ENCODE measurements around the gene ACVRL1. TPM values are rescaled to one million over a fixed set of nuclear protein-coding genes. Genes with fewer than 3 reads are reported as not detected.

The ACVRL1 gene
- polyA plus RNA-seq, 1 donor (not counting 4 experiments of a cell fraction or from before 2014, with no cell fraction given) = not detected

DNA sequence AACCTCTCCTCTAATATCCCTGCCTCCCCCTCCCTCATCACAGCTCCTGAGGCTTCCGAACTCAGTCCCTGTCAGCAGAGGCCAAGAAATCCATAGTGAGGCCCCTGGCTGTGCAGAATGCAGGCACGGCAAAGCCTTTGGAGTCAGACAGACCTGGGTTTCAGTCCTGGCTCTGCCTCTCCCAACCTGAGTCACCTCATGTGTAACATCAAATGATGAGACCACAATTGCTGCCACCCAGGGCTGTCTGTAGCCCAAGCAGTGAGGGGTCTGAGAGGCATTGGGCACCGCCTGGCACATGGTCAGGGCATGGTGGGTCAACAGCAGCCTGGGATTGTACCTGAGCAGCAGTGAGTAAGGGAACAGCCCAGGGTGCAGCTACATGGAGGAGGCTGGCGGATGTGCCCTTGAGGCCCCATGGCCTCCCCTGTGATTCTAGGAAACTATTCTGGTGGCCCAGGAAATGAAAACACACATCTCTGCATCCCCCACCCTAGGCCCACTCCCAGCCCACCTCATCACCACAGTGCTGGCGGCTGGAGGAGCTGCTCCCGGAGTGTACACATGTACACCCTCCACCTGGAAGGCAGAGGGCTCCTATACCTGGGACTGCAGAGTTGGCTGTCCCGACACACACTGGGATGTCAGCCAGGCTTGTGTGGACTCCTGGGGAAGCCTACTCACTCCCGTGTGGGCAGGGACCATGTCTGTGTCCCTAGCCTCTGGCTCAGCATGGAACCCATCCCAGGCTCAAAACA, 11.7 kb upstream of the ACVRL1 start:
- DNase-seq (ENCODE audit: low read depth, low spot score) = no peak
- FAIRE-seq = no peak
- no peak for TF ChIP-seq EZH2 (IDR thresholded peaks at IDR 0.05; ENCODE audit: low read length)
- TF ChIP-seq, protein P1, sequence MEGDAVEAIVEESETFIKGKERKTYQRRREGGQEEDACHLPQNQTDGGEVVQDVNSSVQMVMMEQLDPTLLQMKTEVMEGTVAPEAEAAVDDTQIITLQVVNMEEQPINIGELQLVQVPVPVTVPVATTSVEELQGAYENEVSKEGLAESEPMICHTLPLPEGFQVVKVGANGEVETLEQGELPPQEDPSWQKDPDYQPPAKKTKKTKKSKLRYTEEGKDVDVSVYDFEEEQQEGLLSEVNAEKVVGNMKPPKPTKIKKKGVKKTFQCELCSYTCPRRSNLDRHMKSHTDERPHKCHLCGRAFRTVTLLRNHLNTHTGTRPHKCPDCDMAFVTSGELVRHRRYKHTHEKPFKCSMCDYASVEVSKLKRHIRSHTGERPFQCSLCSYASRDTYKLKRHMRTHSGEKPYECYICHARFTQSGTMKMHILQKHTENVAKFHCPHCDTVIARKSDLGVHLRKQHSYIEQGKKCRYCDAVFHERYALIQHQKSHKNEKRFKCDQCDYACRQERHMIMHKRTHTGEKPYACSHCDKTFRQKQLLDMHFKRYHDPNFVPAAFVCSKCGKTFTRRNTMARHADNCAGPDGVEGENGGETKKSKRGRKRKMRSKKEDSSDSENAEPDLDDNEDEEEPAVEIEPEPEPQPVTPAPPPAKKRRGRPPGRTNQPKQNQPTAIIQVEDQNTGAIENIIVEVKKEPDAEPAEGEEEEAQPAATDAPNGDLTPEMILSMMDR (optimal IDR thresholded peaks at IDR 0.05 in 1 of 3, IDR thresholded peaks at IDR 0.05 in 1 of 3, conservative IDR thresholded peaks at IDR 0.05 in 1 of 3; ENCODE audit: extremely low read depth in 1 of 3, insufficient read depth in 2 of 3, low read length in 3 of 3) = no peak
- peaks cover 3% of the 10 kb centered on the region for H3K27me3 ChIP-seq (ENCODE audit: control insufficient read depth, extremely low read depth, insufficient read depth, low read length)
- no peak overlapping the region for H2AFZ ChIP-seq (ENCODE audit: control insufficient read depth, low read length)
- H3K4me2 ChIP-seq (ENCODE audit: control insufficient read depth, extremely low read depth, insufficient read depth, low read depth, low read length) = no peak overlapping the region
- H4K20me1 ChIP-seq (ENCODE audit: control insufficient read depth, extremely low read depth, insufficient read depth, low read length) = no peaks in the 10 kb centered on the region
- H3K9me1 ChIP-seq (ENCODE audit: control insufficient read depth, extremely low read depth, insufficient read depth, low read length) = no peaks in the 10 kb centered on the region
- H3K36me3 ChIP-seq (ENCODE audit: control insufficient read depth in 2 of 2, extremely low read depth in 1 of 2, insufficient read depth in 2 of 2, low read length in 2 of 2) = no peaks in the 10 kb centered on the region
- no peaks in the 10 kb centered on the region for H3K9me3 ChIP-seq (ENCODE audit: control insufficient read depth, low read depth, low read length)
- no peaks in the 10 kb centered on the region for H3K4me1 ChIP-seq (ENCODE audit: control insufficient read depth, extremely low read depth, insufficient read depth, low read length)
- no peak overlapping the region for H3K4me3 ChIP-seq (ENCODE audit: control insufficient read depth in 2 of 3, extremely low read depth in 1 of 3, insufficient read depth in 2 of 3, low read depth in 1 of 3, low read length in 3 of 3)
- H3K79me2 ChIP-seq (ENCODE audit: control insufficient read depth, insufficient read depth, low read length) = no peaks in the 10 kb centered on the region
- H3K9ac ChIP-seq (ENCODE audit: control insufficient read depth, extremely low read depth, insufficient read depth, low read length) = no peak overlapping the region
- dilution Hi-C loops (cut with MboI; ENCODE audit: extremely low pct_ligation_motif_present, low sequenced_read_pairs) = no loop called here
- no peak overlapping the region for H3K27ac ChIP-seq (ENCODE audit: control insufficient read depth, insufficient read depth, low read length)

DNA sequence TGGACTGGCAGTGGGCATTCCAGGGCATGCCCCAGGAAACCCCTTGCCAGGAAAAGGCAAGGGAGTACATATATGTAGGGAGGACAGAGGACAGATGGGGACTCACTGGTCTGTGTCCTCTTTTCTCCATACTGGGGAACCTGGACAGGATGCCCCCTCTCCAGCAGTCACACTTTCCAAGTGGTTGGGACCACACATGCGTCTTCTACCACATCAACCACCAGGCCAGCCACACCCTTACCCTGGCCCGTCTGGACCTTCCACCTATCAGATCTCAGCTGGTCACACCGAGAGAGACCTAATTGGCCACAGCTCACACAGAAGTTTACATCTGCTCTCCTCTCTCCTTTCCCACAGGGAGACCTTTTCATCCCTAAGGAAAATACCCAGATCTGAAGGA, 11.1 kb upstream of the ACVRL1 start:
- H3K27ac ChIP-seq (ENCODE audit: control insufficient read depth, insufficient read depth, low read length) = no peak overlapping the region
- dilution Hi-C loops (cut with MboI; ENCODE audit: extremely low pct_ligation_motif_present, low sequenced_read_pairs) = no loop called here
- no peaks in the 10 kb centered on the region for H3K79me2 ChIP-seq (ENCODE audit: control insufficient read depth, insufficient read depth, low read length)
- H3K27me3 ChIP-seq (ENCODE audit: control insufficient read depth, extremely low read depth, insufficient read depth, low read length) = peaks cover 3% of the 10 kb centered on the region
- TF ChIP-seq, protein P1 (optimal IDR thresholded peaks at IDR 0.05 in 1 of 3, IDR thresholded peaks at IDR 0.05 in 1 of 3, conservative IDR thresholded peaks at IDR 0.05 in 1 of 3; ENCODE audit: extremely low read depth in 1 of 3, insufficient read depth in 2 of 3, low read length in 3 of 3) = no peak
- no peak for TF ChIP-seq EZH2 (IDR thresholded peaks at IDR 0.05; ENCODE audit: low read length)
- H3K9ac ChIP-seq (ENCODE audit: control insufficient read depth, extremely low read depth, insufficient read depth, low read length) = no peak overlapping the region
- no peaks in the 10 kb centered on the region for H3K4me1 ChIP-seq (ENCODE audit: control insufficient read depth, extremely low read depth, insufficient read depth, low read length)
- no peaks in the 10 kb centered on the region for H3K9me1 ChIP-seq (ENCODE audit: control insufficient read depth, extremely low read depth, insufficient read depth, low read length)
- no peaks in the 10 kb centered on the region for H3K9me3 ChIP-seq (ENCODE audit: control insufficient read depth, low read depth, low read length)
- no peak for DNase-seq (ENCODE audit: low read depth, low spot score)
- H3K4me2 ChIP-seq (ENCODE audit: control insufficient read depth, extremely low read depth, insufficient read depth, low read depth, low read length) = no peak overlapping the region
- H4K20me1 ChIP-seq (ENCODE audit: control insufficient read depth, extremely low read depth, insufficient read depth, low read length) = no peaks in the 10 kb centered on the region
- no peak for FAIRE-seq
- H3K36me3 ChIP-seq (ENCODE audit: control insufficient read depth in 2 of 2, extremely low read depth in 1 of 2, insufficient read depth in 2 of 2, low read length in 2 of 2) = no peaks in the 10 kb centered on the region
- no peak overlapping the region for H2AFZ ChIP-seq (ENCODE audit: control insufficient read depth, low read length)
- no peak overlapping the region for H3K4me3 ChIP-seq (ENCODE audit: control insufficient read depth in 2 of 3, extremely low read depth in 1 of 3, insufficient read depth in 2 of 3, low read depth in 1 of 3, low read length in 3 of 3)

Measured in keratinocyte (primary cell).